ENCODE results near the gene CFAP107. TPM values are rescaled to one million over a fixed set of nuclear protein-coding genes. Genes with fewer than 3 reads are reported as not detected.
"Not testable (repeated sequence)": the region's sequence is repeated elsewhere in the genome, so short reads cannot be mapped to it uniquely, and the experiment has no call there.

The CFAP107 gene
- total RNA-seq, 2 donors from 2014 or later: not detected

GRCh38 chr1:12715896-12716437, 30.0 kb upstream of the CFAP107 start, which contains the start of gene AADACL3:
TSS of gene AADACL3 (plus strand) at chr1:12716110. CDS start at chr1:12716177, 67 bp downstream.
- no peaks in the 10 kb centered on the region for H3K9me3 ChIP-seq (ENCODE audit: control insufficient read depth, low read length, poor library complexity, severe bottlenecking)
- Mint-ChIP-seq H3K27me3 (peaks cover 75% of the 10 kb centered on the region), H3K27ac (no peak within 1 kb of the TSS), H3K4me3 (no peak within 1 kb of the TSS), H3K4me1 (no peaks in the 10 kb centered on the region), H3K36me3 (ENCODE audit: low read depth) (peaks cover 4% of the 10 kb centered on the region)
- DNase-seq (no peak), ATAC-seq (no peak)

GRCh38 chr1:12717301-12717838, 28.6 kb upstream of the CFAP107 start:
- Mint-ChIP-seq H3K27ac (no peak overlapping the region), H3K27me3 (peaks cover 75% of the 10 kb centered on the region), H3K4me1 (no peaks in the 10 kb centered on the region), H3K4me3 (no peak overlapping the region), H3K36me3 (ENCODE audit: low read depth) (peaks cover 4% of the 10 kb centered on the region)
- ATAC-seq (no peak), DNase-seq (no peak)
- no peaks in the 10 kb centered on the region for H3K9me3 ChIP-seq (ENCODE audit: control insufficient read depth, low read length, poor library complexity, severe bottlenecking)

GRCh38 chr1:12722626-12723025, 23.4 kb upstream of the CFAP107 start:
- H3K4me3 Mint-ChIP-seq: no peak overlapping the region
- DNase-seq (no peak), ATAC-seq (no peak)
- H3K27me3 Mint-ChIP-seq: peaks cover 75% of the 10 kb centered on the region
- no peaks in the 10 kb centered on the region for H3K9me3 ChIP-seq (ENCODE audit: control insufficient read depth, low read length, poor library complexity, severe bottlenecking)
- no peak overlapping the region for H3K27ac Mint-ChIP-seq
- H3K4me1 Mint-ChIP-seq: no peaks in the 10 kb centered on the region
- peaks cover 6% of the 10 kb centered on the region for H3K36me3 Mint-ChIP-seq (ENCODE audit: low read depth)

GRCh38 chr1:12728391-12728790, 17.6 kb upstream of the CFAP107 start:
- DNase-seq (no peak), ATAC-seq (no peak)
- H3K36me3 Mint-ChIP-seq (ENCODE audit: low read depth): peaks cover 2% of the 10 kb centered on the region
- no peak overlapping the region for H3K4me3 Mint-ChIP-seq
- no peaks in the 10 kb centered on the region for H3K9me3 ChIP-seq (ENCODE audit: control insufficient read depth, low read length, poor library complexity, severe bottlenecking)
- H3K27ac Mint-ChIP-seq: no peak overlapping the region
- peaks cover 42% of the 10 kb centered on the region for H3K27me3 Mint-ChIP-seq
- H3K4me1 Mint-ChIP-seq: no peaks in the 10 kb centered on the region

- ATAC-seq (no peak), DNase-seq (no peak)
- no peak overlapping the region for H3K4me3 Mint-ChIP-seq
- H3K4me1 Mint-ChIP-seq: no peaks in the 10 kb centered on the region
- H3K27me3 Mint-ChIP-seq: peaks cover 38% of the 10 kb centered on the region
- no peak overlapping the region for H3K27ac Mint-ChIP-seq
- no peaks in the 10 kb centered on the region for H3K9me3 ChIP-seq (ENCODE audit: control insufficient read depth, low read length, poor library complexity, severe bottlenecking)
- H3K36me3 Mint-ChIP-seq (ENCODE audit: low read depth): no peaks in the 10 kb centered on the region
Observed at GRCh38 chr1:12730156-12730555, 15.8 kb upstream of the CFAP107 start.

GRCh38 chr1:12731084-12731483, 14.9 kb upstream of the CFAP107 start:
- H3K27me3 Mint-ChIP-seq: peaks cover 38% of the 10 kb centered on the region
- ATAC-seq, DNase-seq: not testable (repeated sequence)

GRCh38 chr1:12734651-12735050, 11.3 kb upstream of the CFAP107 start:
- DNase-seq: no peak
- H3K9me3 ChIP-seq (ENCODE audit: control insufficient read depth, low read length, poor library complexity, severe bottlenecking): no peaks in the 10 kb centered on the region
- Mint-ChIP-seq H3K4me1 (no peaks in the 10 kb centered on the region), H3K36me3 (ENCODE audit: low read depth) (no peaks in the 10 kb centered on the region), H3K4me3 (no peak overlapping the region), H3K27me3 (peaks cover 35% of the 10 kb centered on the region), H3K27ac (no peak overlapping the region)
- no peak for ATAC-seq

More at GRCh38 chr1:12731084-12731483, 14.9 kb upstream of the CFAP107 start:
- not testable (repeated sequence) for H3K4me1 Mint-ChIP-seq; H3K4me3 Mint-ChIP-seq; H3K27ac Mint-ChIP-seq; H3K9me3 ChIP-seq (ENCODE audit: control insufficient read depth, low read length, poor library complexity, severe bottlenecking); H3K36me3 Mint-ChIP-seq (ENCODE audit: low read depth)

- no peak overlapping the region for H3K27ac Mint-ChIP-seq
- no peak overlapping the region for H3K4me3 Mint-ChIP-seq
- H3K9me3 ChIP-seq (ENCODE audit: control insufficient read depth, low read length, poor library complexity, severe bottlenecking): no peaks in the 10 kb centered on the region
- ATAC-seq (no peak), DNase-seq (no peak)
- H3K27me3 Mint-ChIP-seq: peaks cover 39% of the 10 kb centered on the region
- H3K36me3 Mint-ChIP-seq (ENCODE audit: low read depth): no peaks in the 10 kb centered on the region
- no peaks in the 10 kb centered on the region for H3K4me1 Mint-ChIP-seq
Observed at GRCh38 chr1:12738934-12739333, 7.1 kb upstream of the CFAP107 start.

GRCh38 chr1:12739613-12740012, 6.4 kb upstream of the CFAP107 start:
- no peak overlapping the region for H3K27ac Mint-ChIP-seq
- DNase-seq (no peak), ATAC-seq (no peak)
- H3K4me3 Mint-ChIP-seq: no peak overlapping the region
- no peaks in the 10 kb centered on the region for H3K36me3 Mint-ChIP-seq (ENCODE audit: low read depth)
- no peaks in the 10 kb centered on the region for H3K4me1 Mint-ChIP-seq
- no peaks in the 10 kb centered on the region for H3K9me3 ChIP-seq (ENCODE audit: control insufficient read depth, low read length, poor library complexity, severe bottlenecking)
- peaks cover 40% of the 10 kb centered on the region for H3K27me3 Mint-ChIP-seq

- no peaks in the 10 kb centered on the region for H3K9me3 ChIP-seq (ENCODE audit: control insufficient read depth, low read length, poor library complexity, severe bottlenecking)
- Mint-ChIP-seq H3K4me1 (no peaks in the 10 kb centered on the region), H3K27ac (no peak overlapping the region), H3K4me3 (no peak overlapping the region), H3K27me3 (peaks cover 39% of the 10 kb centered on the region), H3K36me3 (ENCODE audit: low read depth) (no peaks in the 10 kb centered on the region)
- ATAC-seq: no peak
- no peak for DNase-seq
Observed at GRCh38 chr1:12741946-12742345, 4.1 kb upstream of the CFAP107 start.

GRCh38 chr1:12745126-12745991, 641 bp upstream of the CFAP107 start:
- ATAC-seq: no peak
- peaks cover 19% of the 10 kb centered on the region for H3K27me3 Mint-ChIP-seq
- H3K9me3 ChIP-seq (ENCODE audit: control insufficient read depth, low read length, poor library complexity, severe bottlenecking): peaks cover 11% of the 10 kb centered on the region
- no peaks in the 10 kb centered on the region for H3K4me1 Mint-ChIP-seq
- no peak for DNase-seq
- no peaks in the 10 kb centered on the region for H3K36me3 Mint-ChIP-seq (ENCODE audit: low read depth)
- H3K4me3 Mint-ChIP-seq: no peak overlapping the region
- no peak overlapping the region for H3K27ac Mint-ChIP-seq

- no peak for ATAC-seq
- no peak overlapping the region for H3K4me3 Mint-ChIP-seq
- no peaks in the 10 kb centered on the region for H3K4me1 Mint-ChIP-seq
- DNase-seq: no peak
- H3K27me3 Mint-ChIP-seq: peaks cover 19% of the 10 kb centered on the region
- no peak overlapping the region for H3K27ac Mint-ChIP-seq
- no peaks in the 10 kb centered on the region for H3K36me3 Mint-ChIP-seq (ENCODE audit: low read depth)
- peaks cover 11% of the 10 kb centered on the region for H3K9me3 ChIP-seq (ENCODE audit: control insufficient read depth, low read length, poor library complexity, severe bottlenecking)
Observed at GRCh38 chr1:12748778-12749355, 2.9 kb downstream of the CFAP107 start.

GRCh38 chr1:12754738-12755137, 8.7 kb downstream of the CFAP107 start:
- Mint-ChIP-seq H3K27ac (no peak overlapping the region), H3K4me1 (no peaks in the 10 kb centered on the region), H3K36me3 (ENCODE audit: low read depth) (peaks cover 3% of the 10 kb centered on the region), H3K27me3 (peaks cover 58% of the 10 kb centered on the region), H3K4me3 (no peak overlapping the region)
- ATAC-seq: no peak
- no peak for DNase-seq
- H3K9me3 ChIP-seq (ENCODE audit: control insufficient read depth, low read length, poor library complexity, severe bottlenecking): no peaks in the 10 kb centered on the region
